HepG2 (cell line): ENCODE measurements around the gene METTL13. TPM values are rescaled to one million over a fixed set of nuclear protein-coding genes. Genes with fewer than 3 reads are reported as not detected.

Experiments
- ATF5 ChIP-seq: sonication (generic); formaldehyde crosslinking; IDR thresholded peaks from 2 replicates; pipeline ENCODE4 v1.4.0; 2020; ENCODE audit warnings: mild to moderate bottlenecking, low read depth, missing genetic modification reagents
- BHLHE40 ChIP-seq: IDR thresholded peaks from 2 replicates; pipeline ENCODE4 v1.6.1; 2011; ENCODE audit warnings: low read length, improper control_type of control experiment
- BORCS8-MEF2B ChIP-seq: sonication (generic); formaldehyde crosslinking; IDR thresholded peaks from 2 replicates; pipeline ENCODE4 v1.8.0; 2022; ENCODE audit warnings: mild to moderate bottlenecking, missing genetic modification reagents
- CREM ChIP-seq, 2 experiments: sonication (generic) in 1 of 2; formaldehyde crosslinking in 1 of 2; IDR thresholded peaks; 2 replicates each; pipeline versions ENCODE4 v1.4.0 to v1.6.1; 2016 to 2020; ENCODE audit warnings: antibody characterized with exemption in 1 of 2, mild to moderate bottlenecking in 1 of 2, missing genetic modification reagents in 1 of 2
- GATAD1 ChIP-seq: IDR thresholded peaks from 2 replicates; pipeline ENCODE4 v1.6.1; 2016; ENCODE audit warnings: missing genetic modification reagents, missing compliant biosample characterization
- HDAC6 ChIP-seq: fragments of 200-600 bp; sonication (generic); IDR thresholded peaks from 2 replicates; pipeline ENCODE4 v1.7.0; 2017; ENCODE audit warnings: mild to moderate bottlenecking, antibody characterized with exemption, low read length, low read depth
- IKZF5 ChIP-seq: IDR thresholded peaks from 2 replicates; pipeline ENCODE4 v1.6.1; 2018; ENCODE audit warnings: missing genetic modification reagents, mild to moderate bottlenecking, missing compliant biosample characterization
- KDM2A ChIP-seq: sonication (generic); formaldehyde crosslinking; IDR thresholded peaks from 2 replicates; pipeline ENCODE4 v1.4.0; 2020; ENCODE audit warnings: low read depth, missing genetic modification reagents, borderline replicate concordance
- MAFG ChIP-seq: sonication (generic); formaldehyde crosslinking; IDR thresholded peaks from 2 replicates; pipeline ENCODE4 v1.5.1; 2020; ENCODE audit warnings: mild to moderate bottlenecking, missing genetic modification reagents
- SNAI1 ChIP-seq: sonication (generic); formaldehyde crosslinking; IDR thresholded peaks from 2 replicates; pipeline ENCODE4 v1.5.0; 2020; ENCODE audit warnings: mild to moderate bottlenecking, missing genetic modification reagents, borderline replicate concordance
- SP1 ChIP-seq, 2 experiments: fragments of 450-650 bp in 1 of 2; sonication (generic) in 1 of 2; formaldehyde crosslinking in 1 of 2; IDR thresholded peaks; 2 replicates each; pipeline versions ENCODE4 v1.4.0 to v1.6.1; 2016 to 2020; ENCODE audit warnings: missing genetic modification reagents in 1 of 2
- TCF12 ChIP-seq, 2 experiments: fragments of 450-650 bp in 1 of 2; sonication (generic) in 1 of 2; formaldehyde crosslinking in 1 of 2; IDR thresholded peaks; 2 replicates each; pipeline versions ENCODE4 v1.6.1 to v1.8.0; 2017 to 2022; ENCODE audit warnings: antibody characterized with exemption in 1 of 2, mild to moderate bottlenecking in 1 of 2, missing genetic modification reagents in 1 of 2, moderate library complexity in 1 of 2
- THAP11 ChIP-seq: IDR thresholded peaks from 2 replicates; pipeline ENCODE4 v1.6.1; 2016; ENCODE audit warnings: missing biosample characterization, missing genetic modification reagents
- TMF1 ChIP-seq: sonication (generic); formaldehyde crosslinking; IDR thresholded peaks from 2 replicates; pipeline ENCODE4 v1.8.1; 2022; ENCODE audit warnings: low read depth, missing genetic modification reagents
- TRIM24 ChIP-seq: sonication (generic); formaldehyde crosslinking; IDR thresholded peaks from 2 replicates; pipeline ENCODE4 v1.8.0; 2022; ENCODE audit warnings: mild to moderate bottlenecking, missing genetic modification reagents
- ZBTB3 ChIP-seq: sonication (generic); formaldehyde crosslinking; IDR thresholded peaks from 2 replicates; pipeline ENCODE4 v1.4.0; 2020; ENCODE audit warnings: low read depth, mild to moderate bottlenecking, moderate library complexity, missing genetic modification reagents, borderline replicate concordance
- ZBTB42 ChIP-seq: sonication (generic); formaldehyde crosslinking; IDR thresholded peaks from 2 replicates; pipeline ENCODE4 v1.5.0; 2020; ENCODE audit warnings: mild to moderate bottlenecking, missing genetic modification reagents
- ZBTB7A ChIP-seq: sonication (generic); formaldehyde crosslinking; IDR thresholded peaks from 2 replicates; pipeline ENCODE4 v1.8.0; 2022; ENCODE audit warnings: mild to moderate bottlenecking, missing genetic modification reagents
- ZNF678 ChIP-seq: sonication (generic); formaldehyde crosslinking; IDR thresholded peaks from 2 replicates; pipeline ENCODE4 v1.4.0; 2020; ENCODE audit warnings: mild to moderate bottlenecking, missing genetic modification reagents
- polyA plus RNA-seq, 8 experiments: library from polyadenylated mRNA; depleted of rRNA in 3 of 8; stranded (reverse) in 7 of 8; unstranded in 1 of 8; fragments of >200 nt; fragmentation: Illumina TruSeq in 4 of 8; extraction: Trizol in 4 of 8; gene quantifications; 2 replicates each; pipeline versions ENCODE4 v1.2.1 to v1.2.3, GENCODE V29; 2011 to 2016; ENCODE audit warnings: low read depth in 4 of 8, missing spikeins in 1 of 8, mixed read lengths in 1 of 8; ENCODE audit not compliant: insufficient read depth in 1 of 8
- total RNA-seq, 5 experiments: library from RNA; depleted of rRNA; stranded (reverse); fragments of >200 nt; fragmentation: Illumina TruSeq; extraction: Trizol; gene quantifications; 2 replicates each; pipeline ENCODE4 v1.2.3, GENCODE V29; 2016; ENCODE audit warnings: low read depth in 1 of 5
- TF ChIP-seq, protein P1 (sequence below): sonication (generic); formaldehyde crosslinking; IDR thresholded peaks from 2 replicates; pipeline ENCODE4 v1.4.0; 2020; ENCODE audit warnings: mild to moderate bottlenecking, missing genetic modification reagents

Gene METTL13
- total and polyA plus RNA-seq, 2 of the 13 experiments (the other 11 are each of a cell fraction or from before 2014, with no cell fraction given), result 18.6 to 22.8 TPM

DNA sequence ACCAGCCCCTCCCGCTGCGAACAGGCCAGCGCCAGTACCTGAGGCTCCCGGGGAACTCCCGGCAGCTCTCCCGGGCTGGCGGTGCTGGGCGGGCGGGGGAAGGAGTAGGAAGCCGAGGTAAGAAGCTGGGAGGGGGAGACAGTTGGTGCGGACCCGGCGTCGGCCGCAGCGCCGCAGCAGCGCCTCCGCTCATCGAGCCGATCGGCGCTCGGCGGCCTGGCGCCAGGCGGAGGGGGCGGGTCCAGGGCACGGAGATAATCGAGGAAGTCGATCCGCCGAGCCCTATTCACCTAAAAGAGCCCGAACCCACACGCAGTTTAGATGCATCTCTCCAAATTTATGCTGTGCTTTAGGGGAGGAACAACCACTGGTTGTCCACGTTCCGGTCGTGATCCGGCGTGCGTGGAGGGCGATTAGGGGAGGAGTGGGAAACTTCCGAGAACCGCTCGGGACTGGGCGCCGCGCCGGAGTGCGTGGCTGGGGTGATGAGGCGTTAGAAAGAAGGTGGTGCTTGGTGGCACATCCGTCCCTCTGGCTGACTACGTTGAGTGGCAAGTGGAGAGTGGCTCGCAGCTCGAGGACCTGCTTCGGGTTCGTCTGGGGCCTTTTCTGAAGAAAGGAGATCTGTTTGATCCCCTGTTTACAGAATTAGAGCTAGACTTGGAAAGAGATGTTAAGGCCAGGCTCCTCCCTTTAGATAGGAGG, 39.4 kb upstream of the METTL13 start, which contains the start of gene VAMP4 (continued):
- TF ChIP-seq ZNF678 (CRISPR knock-in tag) (peak; percentile 23; the same call in 1 of the 2 replicates), ATF5 (CRISPR knock-in tag) (no peak), TMF1 (no peak), ZBTB3 (no peak), TCF12 (IDR thresholded peaks at IDR 0.05) (no peak), TCF12 (CRISPR knock-in tag; IDR thresholded peaks at IDR 0.05) (no peak), HDAC6 (no peak), ZBTB42 (CRISPR knock-in tag) (no peak), IKZF5 (CRISPR knock-in tag) (peak; percentile 60; the same call in 1 of the 2 replicates), MAFG (CRISPR knock-in tag) (no peak), BORCS8-MEF2B (CRISPR knock-in tag) (peak; percentile 62; the same call in 1 of the 2 replicates), SNAI1 (no peak), ZBTB7A (CRISPR knock-in tag) (peak; percentile 77; the same call in 1 of the 2 replicates), SP1 (IDR thresholded peaks at IDR 0.05) (no peak), SP1 (CRISPR knock-in tag; IDR thresholded peaks at IDR 0.05) (peak; percentile 100), THAP11 (peak; percentile 87), KDM2A (CRISPR knock-in tag) (peak; percentile 89), CREM (IDR thresholded peaks at IDR 0.05) (peak; percentile 35; the same call in 1 of the 2 replicates), CREM (CRISPR knock-in tag; IDR thresholded peaks at IDR 0.05) (no peak), GATAD1 (peak; percentile 89), BHLHE40 (no peak), TRIM24 (no peak)
- TF ChIP-seq, protein P1, sequence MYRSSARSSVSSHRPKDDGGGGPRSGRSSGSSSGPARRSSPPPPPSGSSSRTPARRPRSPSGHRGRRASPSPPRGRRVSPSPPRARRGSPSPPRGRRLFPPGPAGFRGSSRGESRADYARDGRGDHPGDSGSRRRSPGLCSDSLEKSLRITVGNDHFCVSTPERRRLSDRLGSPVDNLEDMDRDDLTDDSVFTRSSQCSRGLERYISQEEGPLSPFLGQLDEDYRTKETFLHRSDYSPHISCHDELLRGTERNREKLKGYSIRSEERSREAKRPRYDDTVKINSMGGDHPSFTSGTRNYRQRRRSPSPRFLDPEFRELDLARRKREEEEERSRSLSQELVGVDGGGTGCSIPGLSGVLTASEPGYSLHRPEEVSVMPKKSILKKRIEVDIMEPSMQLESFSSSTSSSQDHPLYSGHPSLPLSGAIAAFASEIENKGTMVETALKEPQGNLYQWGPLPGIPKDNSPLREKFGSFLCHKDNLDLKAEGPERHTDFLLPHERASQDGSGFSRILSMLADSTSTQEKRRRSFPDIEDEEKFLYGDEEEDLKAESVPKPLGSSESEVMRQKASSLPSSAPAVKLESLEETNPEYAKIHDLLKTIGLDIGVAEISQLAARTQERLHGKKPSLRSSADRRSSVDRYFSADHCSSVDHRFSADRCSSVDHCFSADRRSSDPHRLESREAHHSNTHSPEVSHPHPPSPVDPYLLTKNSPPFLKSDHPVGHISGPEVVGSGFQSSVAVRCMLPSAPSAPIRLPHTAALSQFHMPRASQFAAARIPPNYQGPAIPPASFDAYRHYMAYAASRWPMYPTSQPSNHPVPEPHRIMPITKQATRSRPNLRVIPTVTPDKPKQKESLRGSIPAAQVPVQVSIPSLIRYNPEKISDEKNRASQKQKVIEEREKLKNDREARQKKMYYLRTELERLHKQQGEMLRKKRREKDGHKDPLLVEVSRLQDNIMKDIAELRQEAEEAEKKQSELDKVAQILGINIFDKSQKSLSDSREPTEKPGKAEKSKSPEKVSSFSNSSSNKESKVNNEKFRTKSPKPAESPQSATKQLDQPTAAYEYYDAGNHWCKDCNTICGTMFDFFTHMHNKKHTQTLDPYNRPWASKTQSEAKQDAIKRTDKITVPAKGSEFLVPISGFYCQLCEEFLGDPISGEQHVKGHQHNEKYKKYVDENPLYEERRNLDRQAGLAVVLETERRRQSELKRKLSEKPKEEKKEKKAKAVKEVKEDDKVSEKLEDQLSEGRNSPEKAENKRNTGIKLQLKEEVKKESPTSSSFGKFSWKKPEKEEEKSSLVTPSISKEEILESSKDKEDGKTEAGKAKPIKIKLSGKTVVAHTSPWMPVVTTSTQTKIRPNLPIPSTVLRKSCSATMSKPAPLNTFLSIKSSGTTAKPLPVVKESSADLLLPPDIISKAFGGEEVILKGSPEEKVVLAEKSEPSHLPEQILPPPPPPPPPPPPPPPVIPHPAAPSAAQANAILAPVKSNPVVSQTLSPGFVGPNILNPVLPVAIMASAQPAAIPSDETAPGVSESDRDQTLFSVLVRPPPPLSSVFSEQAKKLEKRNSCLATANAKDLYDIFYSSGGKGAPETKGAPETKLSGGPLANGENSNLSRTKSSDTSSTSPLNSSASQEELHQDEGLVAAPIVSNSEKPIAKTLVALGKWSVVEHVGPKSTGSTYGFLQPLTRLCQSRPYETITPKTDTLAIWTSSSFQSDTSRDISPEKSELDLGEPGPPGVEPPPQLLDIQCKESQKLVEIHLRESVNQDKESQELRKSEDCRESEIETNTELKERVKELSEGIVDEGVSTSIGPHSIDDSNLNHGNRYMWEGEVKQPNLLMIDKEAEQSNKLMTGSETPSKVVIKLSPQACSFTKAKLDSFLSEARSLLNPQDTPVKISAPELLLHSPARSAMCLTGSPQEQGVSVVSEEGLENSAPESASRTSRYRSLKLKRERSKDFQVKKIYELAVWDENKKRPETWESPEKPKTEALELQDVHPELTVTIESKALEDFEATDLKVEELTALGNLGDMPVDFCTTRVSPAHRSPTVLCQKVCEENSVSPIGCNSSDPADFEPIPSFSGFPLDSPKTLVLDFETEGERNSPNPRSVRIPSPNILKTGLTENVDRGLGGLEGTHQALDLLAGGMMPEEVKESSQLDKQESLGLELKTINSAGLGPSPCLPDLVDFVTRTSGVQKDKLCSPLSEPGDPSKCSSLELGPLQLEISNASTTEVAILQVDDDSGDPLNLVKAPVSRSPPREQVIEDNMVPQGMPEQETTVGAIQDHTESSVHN (CRISPR knock-in tag), result no peak
